CD4-positive, alpha-beta T cell treated with Interleukin-15 for 1 hour (primary cell): ENCODE measurements around the gene LTBP1.
"Not testable (repeated sequence)": the region's sequence is repeated elsewhere in the genome, so short reads cannot be mapped to it uniquely, and the experiment has no call there.

ENCODE experiments used
- DNase-seq: peaks from one replicate; pipeline ENCODE4 v3.0.0-alpha.2; 2020

Gene LTBP1

GRCh38 chr2:33235559-33235958 lies 288.8 kb downstream of the LTBP1 start:
- not testable (repeated sequence) for DNase-seq

GRCh38 chr2:33236482-33237385 lies 290.0 kb downstream of the LTBP1 start:
- no peak for DNase-seq

- DNase-seq = no peak
These were observed 291.4 kb downstream of the LTBP1 start for GRCh38 chr2:33238111-33238510.

- no peak for DNase-seq
These were observed 293.4 kb downstream of the LTBP1 start for GRCh38 chr2:33240178-33240577.

- DNase-seq = no peak
These were observed 294.3 kb downstream of the LTBP1 start for GRCh38 chr2:33241072-33241471.

- DNase-seq = no peak
These were observed 294.8 kb downstream of the LTBP1 start for GRCh38 chr2:33241581-33241980.

- DNase-seq = no peak
These were observed 296.1 kb downstream of the LTBP1 start for GRCh38 chr2:33242845-33243244.

GRCh38 chr2:33246432-33246831 lies 299.7 kb downstream of the LTBP1 start:
- DNase-seq = no peak

- DNase-seq = no peak
These were observed 300.6 kb downstream of the LTBP1 start for GRCh38 chr2:33247365-33247764.

GRCh38 chr2:33250417-33251029 lies 303.8 kb downstream of the LTBP1 start:
- DNase-seq = no peak

- no peak for DNase-seq
These were observed 309.5 kb downstream of the LTBP1 start for GRCh38 chr2:33256162-33256755.

- DNase-seq = no peak
These were observed 311.6 kb downstream of the LTBP1 start for GRCh38 chr2:33258387-33258786.

- DNase-seq = no peak
These were observed 315.3 kb downstream of the LTBP1 start for GRCh38 chr2:33262097-33262496.

- no peak for DNase-seq
These were observed 318.0 kb downstream of the LTBP1 start for GRCh38 chr2:33264766-33265165.

GRCh38 chr2:33265584-33266338 lies 319.0 kb downstream of the LTBP1 start:
- no peak for DNase-seq

- DNase-seq = no peak
These were observed 319.7 kb downstream of the LTBP1 start for GRCh38 chr2:33266467-33266866.

- DNase-seq = no peak
These were observed 320.3 kb downstream of the LTBP1 start for GRCh38 chr2:33267043-33267442.

GRCh38 chr2:33267756-33268155 lies 321.0 kb downstream of the LTBP1 start:
- DNase-seq = no peak

GRCh38 chr2:33268246-33268831 lies 321.6 kb downstream of the LTBP1 start:
- no peak for DNase-seq

GRCh38 chr2:33272001-33272400 lies 325.2 kb downstream of the LTBP1 start:
- DNase-seq = no peak

- DNase-seq = no peak
These were observed 326.7 kb downstream of the LTBP1 start for GRCh38 chr2:33273479-33273878.

GRCh38 chr2:33274524-33274923 lies 327.8 kb downstream of the LTBP1 start:
- no peak for DNase-seq
